Naive thymus-derived CD4-positive, alpha-beta T cell (primary cell): ENCODE measurements around the gene CRABP2. TPM values are rescaled to one million over a fixed set of nuclear protein-coding genes. Genes with fewer than 3 reads are reported as not detected.

Experiments used
- ATAC-seq: fragments of 150-1000 bp; cut with Tn5 transposase; 2 replicates; pipeline ENCODE4 v1.10.0; 2021; ENCODE audit warnings: mild to moderate bottlenecking, moderate library complexity
- CTCF ChIA-PET: fragments of 350-600 bp; sonication (Branson Sonifier 250); formaldehyde crosslinking; loops from one replicate; lab custom pipeline; 2021; ENCODE audit warnings: antibody characterized with exemption; lab: Charles Lee
- POLR2A ChIA-PET: fragments of 350-600 bp; sonication (Branson Sonifier 250); formaldehyde crosslinking; loops from one replicate; lab custom pipeline; 2021; ENCODE audit warnings: antibody characterized with exemption, inconsistent platforms; lab: Charles Lee
- DNase-seq, 9 donors: peaks; one replicate each; pipeline versions ENCODE4 v3.0.0 to v3.0.0-alpha.2; 2020 to 2022; ENCODE audit warnings: mixed read lengths in 1 of 9
- H3K27ac ChIP-seq: one replicate; pipeline ENCODE4 v1.7.0; 2013; ENCODE audit warnings: mild to moderate bottlenecking, low read depth, low read length, moderate library complexity
- H3K27me3 ChIP-seq, 2 donors: one replicate each; pipeline ENCODE4 v1.7.0; 2013; ENCODE audit warnings: low read length in 2 of 2, mild to moderate bottlenecking in 2 of 2, moderate library complexity in 2 of 2; ENCODE audit not compliant: control insufficient read depth in 2 of 2, insufficient read depth in 2 of 2
- H3K36me3 ChIP-seq, 3 experiments: 1 replicate in 2 of 3; 2 replicates in 1 of 3; pipeline ENCODE4 v1.7.0; 2013; ENCODE audit warnings: low read length in 3 of 3, mild to moderate bottlenecking in 3 of 3, moderate library complexity in 1 of 3; ENCODE audit not compliant: insufficient read depth in 3 of 3, control insufficient read depth in 2 of 3
- H3K4me1 ChIP-seq, 2 donors: one replicate each; pipeline ENCODE4 v1.7.0; 2013; ENCODE audit warnings: low read length in 2 of 2, mild to moderate bottlenecking in 2 of 2, moderate library complexity in 1 of 2; ENCODE audit not compliant: control insufficient read depth in 2 of 2, insufficient read depth in 2 of 2
- H3K4me3 ChIP-seq: 2 replicates; pipeline ENCODE4 v1.7.0; 2013; ENCODE audit warnings: mild to moderate bottlenecking, low read length
- H3K9me3 ChIP-seq, 3 experiments: 1 replicate in 2 of 3; 2 replicates in 1 of 3; pipeline ENCODE4 v1.7.0; 2013; ENCODE audit warnings: low read length in 3 of 3; ENCODE audit not compliant: control insufficient read depth in 2 of 3
- H3K27ac Mint-ChIP-seq, 9 donors: one replicate each; pipeline ENCODE4 v1.8.0; 2020 to 2022; ENCODE audit warnings: mixed read lengths in 9 of 9, mild to moderate bottlenecking in 8 of 9, moderate library complexity in 5 of 9, inconsistent platforms in 2 of 9
- H3K27me3 Mint-ChIP-seq, 5 donors: one replicate each; pipeline ENCODE4 v1.8.0; 2021 to 2022; ENCODE audit warnings: mixed read lengths in 5 of 5, mild to moderate bottlenecking in 1 of 5
- H3K36me3 Mint-ChIP-seq, 5 donors: one replicate each; pipeline ENCODE4 v1.8.0; 2020 to 2022; ENCODE audit warnings: mixed read lengths in 5 of 5, mild to moderate bottlenecking in 3 of 5, inconsistent platforms in 1 of 5
- H3K4me1 Mint-ChIP-seq, 7 donors: one replicate each; pipeline ENCODE4 v1.8.0; 2020 to 2022; ENCODE audit warnings: mixed read lengths in 7 of 7, mild to moderate bottlenecking in 3 of 7, inconsistent platforms in 1 of 7
- H3K4me3 Mint-ChIP-seq, 10 donors: one replicate each; pipeline ENCODE4 v1.8.0; 2020 to 2022; ENCODE audit warnings: mild to moderate bottlenecking in 10 of 10, mixed read lengths in 10 of 10, moderate library complexity in 6 of 10, inconsistent platforms in 2 of 10
- H3K9me3 Mint-ChIP-seq, 11 donors: one replicate each; pipeline ENCODE4 v1.8.0; 2020 to 2022; ENCODE audit warnings: mixed read lengths in 11 of 11, mild to moderate bottlenecking in 4 of 11, inconsistent platforms in 1 of 11, moderate library complexity in 1 of 11
- intact Hi-C, 2 donors: fragments of 100-400 bp; cut with micrococcal nuclease; formaldehyde crosslinking; loops; one replicate each; pipeline ENCODE4 v1.15.1; 2023
- polyA plus RNA-seq, 2 donors: library from polyadenylated mRNA; unstranded; fragments of 300-500 nt; fragmentation: Illumina TruSeq; gene quantifications; one replicate each; pipeline ENCODE4 v1.2.3, GENCODE V29; 2021
- total RNA-seq, 6 experiments: library from RNA in 5 of 6; stranded (reverse) in 5 of 6; gene quantifications; 1 replicate in 5 of 6; 2 replicates in 1 of 6; pipeline ENCODE4 v1.2.3 and lab custom pipeline; 2021 to 2026

Gene CRABP2
- total and polyA plus RNA-seq, 7 experiments from 2014 or later, result 0.38 to 2.5 (median 1.1) TPM

GRCh38 chr1:156697481-156697880 lies 7.9 kb downstream of the CRABP2 start:
- Mint-ChIP-seq H3K27ac (no peak overlapping the region), H3K27me3 (peaks cover 29 to 50% (median 35%) of the 10 kb centered on the region in 5 donors), H3K4me3 (no peak overlapping the region)

GRCh38 chr1:156696755-156697154 lies 8.6 kb downstream of the CRABP2 start:
- POLR2A ChIA-PET, result no interaction called here

More at GRCh38 chr1:156697481-156697880, 7.9 kb downstream of the CRABP2 start:
- Mint-ChIP-seq H3K4me1 (peaks cover 5 to 12% (median 11%) of the 10 kb centered on the region in 7 donors), H3K36me3 (peaks cover 0 to 7% (median 0%) of the 10 kb centered on the region in 5 donors), H3K9me3 (no peaks in the 10 kb centered on the region)
- ATAC-seq (no peak), DNase-seq (no peak)
- peaks cover 0 to 9% of the 10 kb centered on the region in 2 donors for H3K4me1 ChIP-seq
- CTCF ChIA-PET, result interaction anchor here (0.7 to 11.9 kb wide), 3 partner anchors 8 to 29 kb away, joined by 3 to 93 read pairs (median 4); no protein-coding TSS in a partner anchor
- H3K36me3 ChIP-seq, result no peaks in the 10 kb centered on the region
- no peaks in the 10 kb centered on the region for H3K27me3 ChIP-seq
- H3K9me3 ChIP-seq, result no peaks in the 10 kb centered on the region
- intact Hi-C loops, result no loop called here
- H3K27ac ChIP-seq, result no peak overlapping the region
- POLR2A ChIA-PET, result no interaction called here
- no peak overlapping the region for H3K4me3 ChIP-seq

GRCh38 chr1:156694690-156694962 lies 10.8 kb downstream of the CRABP2 start:
- peaks cover 0 to 10% of the 10 kb centered on the region in 2 donors for H3K4me1 ChIP-seq
- peaks cover 47 to 62% (median 61%) of the 10 kb centered on the region in 5 donors for H3K27me3 Mint-ChIP-seq
- CTCF ChIA-PET, result interaction anchor here (1.5 kb wide), 1 partner anchor 12 kb away, joined by 7 read pairs; no protein-coding TSS in a partner anchor
- no peak for DNase-seq
- H3K36me3 Mint-ChIP-seq, result peaks cover 0 to 7% (median 0%) of the 10 kb centered on the region in 5 donors
- no peak overlapping the region for H3K4me3 Mint-ChIP-seq
- peaks cover 15 to 22% (median 21%) of the 10 kb centered on the region in 7 donors for H3K4me1 Mint-ChIP-seq
- H3K27me3 ChIP-seq, result peaks cover 0 to 5% of the 10 kb centered on the region in 2 donors
- POLR2A ChIA-PET, result no interaction called here
- H3K27ac Mint-ChIP-seq, result no peak overlapping the region
- H3K36me3 ChIP-seq, result no peaks in the 10 kb centered on the region
- no peak overlapping the region for H3K27ac ChIP-seq
- H3K9me3 ChIP-seq, result no peaks in the 10 kb centered on the region
- no peak for ATAC-seq
- no peak overlapping the region for H3K4me3 ChIP-seq
- intact Hi-C loops, result no loop called here
- no peaks in the 10 kb centered on the region for H3K9me3 Mint-ChIP-seq

More at GRCh38 chr1:156696755-156697154, 8.6 kb downstream of the CRABP2 start:
- Histone ChIP-seq H3K36me3 (no peaks in the 10 kb centered on the region), H3K27ac (no peak overlapping the region), H3K4me3 (no peak overlapping the region), H3K27me3 (peaks cover 0 to 3% of the 10 kb centered on the region in 2 donors), H3K9me3 (no peaks in the 10 kb centered on the region), H3K4me1 (peaks cover 0 to 10% of the 10 kb centered on the region in 2 donors)
- Mint-ChIP-seq H3K27ac (peak overlapping the region in 2 of 9 donors; percentile 37 to 82), H3K9me3 (no peaks in the 10 kb centered on the region), H3K36me3 (peaks cover 0 to 7% (median 0%) of the 10 kb centered on the region in 5 donors), H3K27me3 (peaks cover 36 to 58% (median 42%) of the 10 kb centered on the region in 5 donors), H3K4me3 (no peak overlapping the region), H3K4me1 (peaks cover 12 to 19% (median 18%) of the 10 kb centered on the region in 7 donors)
- CTCF ChIA-PET, result interaction anchor here (0.7 to 1.0 kb wide), 2 partner anchors 21 to 30 kb away, joined by 3 to 4 read pairs; no protein-coding TSS in a partner anchor
- ATAC-seq (no peak), DNase-seq (no peak)
- intact Hi-C loops, result no loop called here

- no peak for ATAC-seq
- peaks cover 49 to 66% (median 64%) of the 10 kb centered on the region in 5 donors for H3K27me3 Mint-ChIP-seq
- H3K36me3 Mint-ChIP-seq, result peaks cover 0 to 7% (median 0%) of the 10 kb centered on the region in 5 donors
- no peak overlapping the region for H3K27ac Mint-ChIP-seq
- H3K4me3 Mint-ChIP-seq, result peak overlapping the region in 1 of 10 donors; percentile 62
- Histone ChIP-seq H3K27ac (no peak overlapping the region), H3K36me3 (no peaks in the 10 kb centered on the region), H3K27me3 (peaks cover 0 to 5% of the 10 kb centered on the region in 2 donors), H3K4me3 (no peak overlapping the region), H3K4me1 (peaks cover 4 to 13% of the 10 kb centered on the region in 2 donors), H3K9me3 (no peaks in the 10 kb centered on the region)
- no peaks in the 10 kb centered on the region for H3K9me3 Mint-ChIP-seq
- H3K4me1 Mint-ChIP-seq, result peaks cover 18 to 27% (median 25%) of the 10 kb centered on the region in 7 donors
- ChIA-PET POLR2A (interaction anchor here (1.4 kb wide), 1 partner anchor 9 kb away, joined by 3 read pairs; no protein-coding TSS in a partner anchor), CTCF (interaction anchor here (1.5 to 1.7 kb wide), 2 partner anchors 13 to 32 kb away, joined by 7 read pairs; no protein-coding TSS in a partner anchor)
- intact Hi-C loops, result no loop called here
- no peak for DNase-seq
Measured at GRCh38 chr1:156693848-156694689, 11.3 kb downstream of the CRABP2 start.

- H3K36me3 ChIP-seq, result no peaks in the 10 kb centered on the region
- ChIA-PET POLR2A (interaction anchor here (0.5 to 6.7 kb wide), 3 partner anchors 10 to 34 kb away, joined by 3 to 53 read pairs (median 3); partner anchors contain the start of genes ISG20L2 and METTL25B), CTCF (interaction anchor here (0.6 to 1.7 kb wide), 4 partner anchors 13 to 35 kb away, joined by 3 to 7 read pairs (median 5); no protein-coding TSS in a partner anchor)
- peaks cover 18 to 30% (median 25%) of the 10 kb centered on the region in 7 donors for H3K4me1 Mint-ChIP-seq
- H3K27me3 ChIP-seq, result peaks cover 0 to 5% of the 10 kb centered on the region in 2 donors
- DNase-seq (peak in 1 of 9 donors; percentile 30), ATAC-seq (peak; percentile 2)
- peaks cover 0 to 7% (median 0%) of the 10 kb centered on the region in 5 donors for H3K36me3 Mint-ChIP-seq
- H3K27ac Mint-ChIP-seq, result peak overlapping the region in 2 of 9 donors; percentile 53 to 55
- H3K9me3 ChIP-seq, result no peaks in the 10 kb centered on the region
- no peak overlapping the region for H3K27ac ChIP-seq
- peaks cover 53 to 74% (median 60%) of the 10 kb centered on the region in 5 donors for H3K27me3 Mint-ChIP-seq
- peak overlapping the region in 4 of 10 donors; percentile 5 to 62 (median 50) for H3K4me3 Mint-ChIP-seq
- H3K4me3 ChIP-seq, result no peak overlapping the region
- intact Hi-C loops, result no loop called here
- peaks cover 5 to 14% of the 10 kb centered on the region in 2 donors for H3K4me1 ChIP-seq
- H3K9me3 Mint-ChIP-seq, result no peaks in the 10 kb centered on the region
Measured at GRCh38 chr1:156692925-156693847, 12.2 kb downstream of the CRABP2 start.
